ENCODE measurements around the gene ERBB2.

The ERBB2 gene

DNA sequence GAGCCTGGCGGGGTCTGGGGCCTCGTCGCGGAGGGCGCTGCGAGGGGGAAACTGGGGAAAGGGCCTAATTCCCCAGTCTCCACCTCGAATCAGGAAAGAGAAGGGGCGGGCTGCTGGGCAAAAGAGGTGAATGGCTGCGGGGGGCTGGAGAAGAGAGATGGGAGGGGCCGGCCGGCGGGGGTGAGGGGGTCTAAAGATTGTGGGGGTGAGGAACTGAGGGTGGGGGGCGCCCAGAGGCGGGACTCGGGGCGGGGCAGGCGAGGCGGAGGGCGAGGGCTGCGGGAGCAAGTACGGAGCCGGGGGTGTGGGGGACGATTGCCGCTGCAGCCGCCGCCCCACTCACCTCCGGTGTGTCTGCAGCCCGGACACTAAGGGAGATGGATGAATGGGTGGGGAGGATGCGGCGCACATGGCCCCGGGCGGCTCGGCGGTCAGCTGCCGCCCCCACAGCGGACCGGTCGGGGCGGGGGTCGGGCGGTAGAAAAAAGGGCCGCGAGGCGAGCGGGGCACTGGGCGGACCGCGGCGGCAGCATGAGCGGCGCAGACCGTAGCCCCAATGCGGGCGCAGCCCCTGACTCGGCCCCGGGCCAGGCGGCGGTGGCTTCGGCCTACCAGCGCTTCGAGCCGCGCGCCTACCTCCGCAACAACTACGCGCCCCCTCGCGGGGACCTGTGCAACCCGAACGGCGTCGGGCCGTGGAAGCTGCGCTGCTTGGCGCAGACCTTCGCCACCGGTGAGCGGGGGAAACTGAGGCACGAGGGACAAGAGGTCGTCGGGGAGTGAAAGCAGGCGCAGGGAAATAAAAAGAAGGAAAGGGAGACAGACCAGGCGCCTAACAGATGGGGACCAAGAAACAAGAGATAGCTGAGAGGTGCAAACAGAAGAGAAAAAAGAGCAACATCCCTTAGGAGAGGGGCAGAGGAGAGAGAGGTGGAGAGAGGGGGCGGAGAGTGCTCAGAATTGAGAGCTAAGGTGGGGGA is 31.6 kb upstream of the ERBB2 start, which contains the start of gene PNMT:
TSS of gene PNMT (plus strand) at position 509 of the 980 bp plus-strand sequence. CDS start at position 532, 23 bp downstream.
- Histone ChIP-seq H3K4me2 (ENCODE audit: insufficient read depth, low read length, poor library complexity, severe bottlenecking) (peak within 1 kb of the TSS; percentile 91), H3K36me3 (replicated peaks in 1 of 2; ENCODE audit: control insufficient read depth in 2 of 2, insufficient read depth in 2 of 2, low read length in 2 of 2) (no peaks in the 10 kb centered on the region), H2BK15ac (ENCODE audit: low read length) (peak within 1 kb of the TSS; percentile 85), H3K27me3 (ENCODE audit: control insufficient read depth in 3 of 3, insufficient read depth in 3 of 3, low read depth in 1 of 3, low read length in 3 of 3) (peaks cover 0 to 37% (median 20%) of the 10 kb centered on the region in 3 experiments), H2AFZ (ENCODE audit: low read length) (peak within 1 kb of the TSS; percentile 91), H3K27ac (replicated peaks; ENCODE audit: low read length) (no peak within 1 kb of the TSS), H3K9me3 (replicated peaks in 1 of 2; ENCODE audit: control insufficient read depth in 2 of 2, insufficient read depth in 1 of 2, low read depth in 1 of 2, low read length in 2 of 2) (no peaks in the 10 kb centered on the region), H3K79me1 (ENCODE audit: low read depth, low read length) (peaks cover 4% of the 10 kb centered on the region), H3K4me3 (ENCODE audit: low read length in 2 of 2) (peak within 1 kb of the TSS; percentile 29 to 71), H3K23ac (ENCODE audit: low read depth, low read length, poor library complexity) (peak within 1 kb of the TSS; percentile 96), H2BK5ac (ENCODE audit: low read length) (peak within 1 kb of the TSS; percentile 60), H2BK120ac (ENCODE audit: low read depth, low read length) (peak within 1 kb of the TSS; percentile 61), H3K4ac (ENCODE audit: low read length) (no peak within 1 kb of the TSS), H2BK12ac (ENCODE audit: low read length) (peak within 1 kb of the TSS; percentile 46), H3K14ac (ENCODE audit: low read length) (no peak within 1 kb of the TSS), H3K9ac (ENCODE audit: low read depth, low read length, poor library complexity) (peak within 1 kb of the TSS; percentile 80), H3K4me1 (ENCODE audit: control insufficient read depth in 2 of 2, insufficient read depth in 1 of 2, low read depth in 1 of 2, low read length in 2 of 2) (peaks cover 8 to 19% of the 10 kb centered on the region in 2 donors), H2AK5ac (ENCODE audit: low read depth, low read length) (peak within 1 kb of the TSS; percentile 99), H3K18ac (ENCODE audit: low read length) (peak within 1 kb of the TSS; percentile 98), H4K8ac (ENCODE audit: low read depth, low read length) (no peak within 1 kb of the TSS), H4K91ac (ENCODE audit: low read depth, low read length, poor library complexity) (no peak within 1 kb of the TSS)
- no CpG with 5 or more reads among the region's 85 CpGs for WGBS, 2 donors (ENCODE audit: extremely low coverage in 2 of 2, insufficient read length in 2 of 2, insufficient replicate concordance in 1 of 2)
- no peak for DNase-seq (ENCODE audit: low spot score)

DNA sequence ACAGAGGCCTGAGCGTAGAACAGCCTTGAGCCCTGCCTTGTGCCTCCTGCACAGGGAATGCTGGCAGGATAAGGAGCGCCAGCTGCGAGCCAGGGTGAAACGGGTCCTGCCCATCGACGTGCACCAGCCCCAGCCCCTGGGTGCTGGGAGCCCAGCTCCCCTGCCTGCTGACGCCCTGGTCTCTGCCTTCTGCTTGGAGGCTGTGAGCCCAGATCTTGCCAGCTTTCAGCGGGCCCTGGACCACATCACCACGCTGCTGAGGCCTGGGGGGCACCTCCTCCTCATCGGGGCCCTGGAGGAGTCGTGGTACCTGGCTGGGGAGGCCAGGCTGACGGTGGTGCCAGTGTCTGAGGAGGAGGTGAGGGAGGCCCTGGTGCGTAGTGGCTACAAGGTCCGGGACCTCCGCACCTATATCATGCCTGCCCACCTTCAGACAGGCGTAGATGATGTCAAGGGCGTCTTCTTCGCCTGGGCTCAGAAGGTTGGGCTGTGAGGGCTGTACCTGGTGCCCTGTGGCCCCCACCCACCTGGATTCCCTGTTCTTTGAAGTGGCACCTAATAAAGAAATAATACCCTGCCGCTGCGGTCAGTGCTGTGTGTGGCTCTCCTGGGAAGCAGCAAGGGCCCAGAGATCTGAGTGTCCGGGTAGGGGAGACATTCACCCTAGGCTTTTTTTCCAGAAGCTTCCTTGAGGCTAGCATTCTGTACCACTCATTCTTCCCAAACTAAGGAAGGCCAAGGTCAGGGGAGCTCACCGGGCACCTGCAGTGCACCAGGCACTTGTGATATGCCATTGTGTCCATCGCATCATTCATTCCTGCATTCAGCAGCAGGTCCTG is 29.7 kb upstream of the ERBB2 start:
- Histone ChIP-seq H3K4ac (ENCODE audit: low read length) (peak overlapping the region; percentile 31), H3K27me3 (ENCODE audit: control insufficient read depth in 3 of 3, insufficient read depth in 3 of 3, low read depth in 1 of 3, low read length in 3 of 3) (peaks cover 0 to 37% (median 20%) of the 10 kb centered on the region in 3 experiments), H4K91ac (ENCODE audit: low read depth, low read length, poor library complexity) (no peak overlapping the region), H4K8ac (ENCODE audit: low read depth, low read length) (peak overlapping the region; percentile 56), H3K4me2 (ENCODE audit: insufficient read depth, low read length, poor library complexity, severe bottlenecking) (no peak overlapping the region), H3K14ac (ENCODE audit: low read length) (no peak overlapping the region), H2BK120ac (ENCODE audit: low read depth, low read length) (no peak overlapping the region), H3K9me3 (replicated peaks in 1 of 2; ENCODE audit: control insufficient read depth in 2 of 2, insufficient read depth in 1 of 2, low read depth in 1 of 2, low read length in 2 of 2) (no peaks in the 10 kb centered on the region), H3K4me1 (ENCODE audit: control insufficient read depth in 2 of 2, insufficient read depth in 1 of 2, low read depth in 1 of 2, low read length in 2 of 2) (peaks cover 8 to 11% of the 10 kb centered on the region in 2 donors), H3K27ac (replicated peaks; ENCODE audit: low read length) (no peak overlapping the region), H2BK15ac (ENCODE audit: low read length) (peak overlapping the region; percentile 28), H3K9ac (ENCODE audit: low read depth, low read length, poor library complexity) (peak overlapping the region; percentile 68), H2BK12ac (ENCODE audit: low read length) (no peak overlapping the region), H2AFZ (ENCODE audit: low read length) (no peak overlapping the region), H3K36me3 (replicated peaks in 1 of 2; ENCODE audit: control insufficient read depth in 2 of 2, insufficient read depth in 2 of 2, low read length in 2 of 2) (no peaks in the 10 kb centered on the region), H3K18ac (ENCODE audit: low read length) (peak overlapping the region; percentile 61), H3K23ac (ENCODE audit: low read depth, low read length, poor library complexity) (peak overlapping the region; percentile 81), H3K4me3 (ENCODE audit: low read length in 2 of 2) (peak overlapping the region in 1 of 2 donors; percentile 36), H3K79me1 (ENCODE audit: low read depth, low read length) (peaks cover 2% of the 10 kb centered on the region), H2AK5ac (ENCODE audit: low read depth, low read length) (peak overlapping the region; percentile 98), H2BK5ac (ENCODE audit: low read length) (peak overlapping the region; percentile 22)
- DNase-seq (ENCODE audit: low spot score), result no peak
- WGBS, 2 donors (ENCODE audit: extremely low coverage in 2 of 2, insufficient read length in 2 of 2, insufficient replicate concordance in 1 of 2), result no CpG with 5 or more reads among the region's 23 CpGs

DNA sequence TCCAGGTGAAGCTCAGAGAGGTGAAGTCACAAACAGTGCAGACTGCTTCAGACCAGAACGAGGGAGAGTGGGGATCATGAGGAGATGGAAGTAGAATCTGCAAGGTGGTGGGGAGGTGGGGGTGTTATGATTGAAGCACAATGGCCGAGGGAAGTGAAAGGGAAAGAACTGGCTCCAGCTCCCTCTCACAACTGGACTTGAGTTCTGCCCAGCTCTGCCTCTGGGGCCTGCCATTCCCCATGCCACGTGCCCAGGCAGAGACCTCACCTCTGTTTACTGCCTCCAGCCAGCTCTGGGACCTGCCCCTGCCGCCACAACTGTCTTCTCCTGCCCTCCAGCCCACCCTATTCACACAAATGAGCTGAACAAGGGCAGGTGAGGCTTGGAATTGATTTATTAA is 29.1 kb upstream of the ERBB2 start:
- no peak overlapping the region for H3K4me2 ChIP-seq (ENCODE audit: insufficient read depth, low read length, poor library complexity, severe bottlenecking)
- peaks cover 2% of the 10 kb centered on the region for H3K79me1 ChIP-seq (ENCODE audit: low read depth, low read length)
- H4K91ac ChIP-seq (ENCODE audit: low read depth, low read length, poor library complexity), result no peak overlapping the region
- peak overlapping the region; percentile 68 for H3K23ac ChIP-seq (ENCODE audit: low read depth, low read length, poor library complexity)
- H4K8ac ChIP-seq (ENCODE audit: low read depth, low read length), result no peak overlapping the region
- peak overlapping the region; percentile 35 for H3K18ac ChIP-seq (ENCODE audit: low read length)
- H2AFZ ChIP-seq (ENCODE audit: low read length), result no peak overlapping the region
- no peak overlapping the region for H3K9ac ChIP-seq (ENCODE audit: low read depth, low read length, poor library complexity)
- H2BK120ac ChIP-seq (ENCODE audit: low read depth, low read length), result no peak overlapping the region
- no peaks in the 10 kb centered on the region for H3K36me3 ChIP-seq (replicated peaks in 1 of 2; ENCODE audit: control insufficient read depth in 2 of 2, insufficient read depth in 2 of 2, low read length in 2 of 2)
- DNase-seq (ENCODE audit: low spot score), result no peak
- peaks cover 8 to 11% of the 10 kb centered on the region in 2 donors for H3K4me1 ChIP-seq (ENCODE audit: control insufficient read depth in 2 of 2, insufficient read depth in 1 of 2, low read depth in 1 of 2, low read length in 2 of 2)
- peaks cover 0 to 36% (median 20%) of the 10 kb centered on the region in 3 experiments for H3K27me3 ChIP-seq (ENCODE audit: control insufficient read depth in 3 of 3, insufficient read depth in 3 of 3, low read depth in 1 of 3, low read length in 3 of 3)
- no peak overlapping the region for H3K4ac ChIP-seq (ENCODE audit: low read length)
- peak overlapping the region; percentile 22 for H2BK5ac ChIP-seq (ENCODE audit: low read length)
- H3K14ac ChIP-seq (ENCODE audit: low read length), result no peak overlapping the region
- no peak overlapping the region for H2BK15ac ChIP-seq (ENCODE audit: low read length)
- no peak overlapping the region for H3K27ac ChIP-seq (replicated peaks; ENCODE audit: low read length)
- WGBS, 2 donors (ENCODE audit: extremely low coverage in 2 of 2, insufficient read length in 2 of 2, insufficient replicate concordance in 1 of 2), result no CpG with 5 or more reads among the region's 4 CpGs
- no peaks in the 10 kb centered on the region for H3K9me3 ChIP-seq (replicated peaks in 1 of 2; ENCODE audit: control insufficient read depth in 2 of 2, insufficient read depth in 1 of 2, low read depth in 1 of 2, low read length in 2 of 2)
- no peak overlapping the region for H3K4me3 ChIP-seq (ENCODE audit: low read length in 2 of 2)
- no peak overlapping the region for H2BK12ac ChIP-seq (ENCODE audit: low read length)
- peak overlapping the region; percentile 98 for H2AK5ac ChIP-seq (ENCODE audit: low read depth, low read length)

Data from neuronal stem cell (in vitro differentiated cells).